ENCODE measurements around the gene AQP10. TPM values are rescaled to one million over a fixed set of nuclear protein-coding genes. Genes with fewer than 3 reads are reported as not detected.

The AQP10 gene
- polyA plus RNA-seq, 1 of the 3 experiments (the other 2 are of a cell fraction): 0.02 TPM

DNA sequence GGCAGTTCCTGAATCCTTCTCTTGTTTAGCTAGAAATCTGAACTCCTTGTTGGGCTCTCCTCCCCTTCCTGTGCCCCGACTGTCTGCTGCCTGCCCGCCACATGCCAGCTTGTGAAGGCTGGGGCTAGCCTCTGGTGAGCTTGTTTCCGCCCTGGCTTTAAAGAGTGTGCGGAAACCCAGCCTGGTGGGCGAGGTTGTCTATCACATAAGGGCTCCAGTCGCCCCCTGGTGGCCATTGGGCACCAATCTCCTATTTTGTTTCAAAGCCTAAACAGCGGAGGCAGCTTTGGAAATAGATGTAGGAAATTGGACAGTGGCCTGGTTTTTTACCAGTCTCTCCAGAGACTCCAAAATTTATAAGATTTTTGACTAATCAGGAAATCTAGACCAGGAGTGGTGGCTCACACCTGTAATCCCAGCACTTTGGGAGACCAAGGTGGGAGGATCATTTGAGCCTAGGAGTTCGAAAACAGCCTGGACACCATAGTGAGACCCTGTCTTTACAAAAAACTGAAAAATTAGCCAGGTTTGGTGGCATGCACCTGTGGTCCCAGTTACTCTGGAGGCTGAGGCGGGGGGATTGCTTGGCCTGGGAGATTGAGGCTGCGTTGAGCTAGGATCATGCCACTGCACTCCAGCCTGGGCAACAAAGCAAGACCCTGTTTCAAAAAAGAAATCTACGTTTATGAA, 14.3 kb downstream of the AQP10 start:
- H3K27me3 ChIP-seq (ENCODE audit: insufficient read depth): no peaks in the 10 kb centered on the region
- H3K4me1 ChIP-seq (ENCODE audit: control insufficient read depth in 1 of 2, insufficient read depth in 2 of 2, low read depth in 1 of 2, low read length in 1 of 2): peaks cover 0 to 7% of the 10 kb centered on the region in 2 experiments; a peak in 2 of 4 replicates
- DNase-seq: peak; percentile 88
- CTCF ChIA-PET: interaction anchor here (0.6 to 6.7 kb wide), 50 partner anchors 9 to 233 kb away, joined by 3 to 99 read pairs (median 4); partner anchors contain the start of genes AQP10, ATP8B2, CHRNB2 and HAX1
- peak overlapping the region; percentile 25 to 47; a peak in 3 of 4 replicates for H3K27ac ChIP-seq (ENCODE audit: low read depth in 2 of 2, low read length in 1 of 2)
- peak overlapping the region in 1 of 2 experiments; percentile 10; a peak in 1 of 4 replicates for H3K4me3 ChIP-seq (ENCODE audit: low read depth in 2 of 2, low read length in 1 of 2)
- no peak overlapping the region for H3K9ac ChIP-seq
- H3K36me3 ChIP-seq (replicated peaks in 1 of 2; ENCODE audit: control insufficient read depth in 1 of 2, insufficient read depth in 2 of 2, low read length in 1 of 2): peaks cover 60 to 64% of the 10 kb centered on the region in 2 experiments
- H3K9me3 ChIP-seq: no peaks in the 10 kb centered on the region
- H3K79me2 ChIP-seq (ENCODE audit: insufficient read depth): no peaks in the 10 kb centered on the region
- no peaks in the 10 kb centered on the region for H3K9me2 ChIP-seq
- POLR2A ChIA-PET: interaction anchor here (0.6 to 1.0 kb wide), 3 partner anchors 16 to 61 kb away, joined by 3 to 4 read pairs (median 3); no protein-coding TSS in a partner anchor
- peaks cover 11% of the 10 kb centered on the region for H3F3A ChIP-seq (replicated peaks; ENCODE audit: insufficient read depth)
- H2AFZ ChIP-seq (ENCODE audit: low read depth): no peak overlapping the region
- H4K20me1 ChIP-seq (ENCODE audit: insufficient read depth): peaks cover 6% of the 10 kb centered on the region; the same call in 1 of the 2 replicates
- WGBS (ENCODE audit: low lambda C conversion rate): 42% methylated on average over 11 of the region's 11 CpGs
- no peak overlapping the region for H3K4me2 ChIP-seq
- TF ChIP-seq RFX5 (IDR thresholded peaks at IDR 0.05; ENCODE audit: low read length) (no peak), CHD2 (IDR thresholded peaks at IDR 0.05; ENCODE audit: low read length, partially characterized antibody) (no peak), SIN3A (IDR thresholded peaks at IDR 0.05; ENCODE audit: borderline replicate concordance, low read depth, low read length) (0 out of 2 replicates have a peak, but pooled peaks have one; percentile 29), TAF1 (IDR thresholded peaks at IDR 0.05; ENCODE audit: borderline replicate concordance, low read depth, low read length) (no peak), MAX (IDR thresholded peaks at IDR 0.05; ENCODE audit: low read depth) (peak; percentile 27; the same call in 1 of the 2 replicates), FOXM1 (IDR thresholded peaks at IDR 0.05; ENCODE audit: low read depth) (no peak), EP300 (IDR thresholded peaks at IDR 0.05; ENCODE audit: borderline replicate concordance in 1 of 2, low read depth in 1 of 2, low read length in 1 of 2) (no peak), FOXJ3 (CRISPR knock-in tag; IDR thresholded peaks at IDR 0.05) (no peak), MEF2A (IDR thresholded peaks at IDR 0.05; ENCODE audit: borderline replicate concordance, low read depth) (no peak), RCOR1 (IDR thresholded peaks at IDR 0.05; ENCODE audit: low read length) (no peak), NFIC (IDR thresholded peaks at IDR 0.05; ENCODE audit: borderline replicate concordance) (no peak), ELF1 (IDR thresholded peaks at IDR 0.05) (no peak), TCF12 (IDR thresholded peaks at IDR 0.05) (no peak), MXI1 (IDR thresholded peaks at IDR 0.05; ENCODE audit: low read depth, low read length) (peak; percentile 53), EZH2phosphoT487 (IDR thresholded peaks at IDR 0.05; ENCODE audit: borderline replicate concordance, low read depth) (no peak), NRF1 (IDR thresholded peaks at IDR 0.05; ENCODE audit: low read depth, low read length) (no peak), SMC3 (IDR thresholded peaks at IDR 0.05; ENCODE audit: low read depth, low read length) (peak; percentile 74), GABPA (IDR thresholded peaks at IDR 0.05; ENCODE audit: low read depth) (no peak), YY1 (IDR thresholded peaks at IDR 0.05; ENCODE audit: low read depth) (no peak), TEAD4 (IDR thresholded peaks at IDR 0.05; ENCODE audit: borderline replicate concordance, insufficient read depth) (no peak), GATA2 (CRISPR knock-in tag; IDR thresholded peaks at IDR 0.05) (no peak)
- TF ChIP-seq, protein P1, sequence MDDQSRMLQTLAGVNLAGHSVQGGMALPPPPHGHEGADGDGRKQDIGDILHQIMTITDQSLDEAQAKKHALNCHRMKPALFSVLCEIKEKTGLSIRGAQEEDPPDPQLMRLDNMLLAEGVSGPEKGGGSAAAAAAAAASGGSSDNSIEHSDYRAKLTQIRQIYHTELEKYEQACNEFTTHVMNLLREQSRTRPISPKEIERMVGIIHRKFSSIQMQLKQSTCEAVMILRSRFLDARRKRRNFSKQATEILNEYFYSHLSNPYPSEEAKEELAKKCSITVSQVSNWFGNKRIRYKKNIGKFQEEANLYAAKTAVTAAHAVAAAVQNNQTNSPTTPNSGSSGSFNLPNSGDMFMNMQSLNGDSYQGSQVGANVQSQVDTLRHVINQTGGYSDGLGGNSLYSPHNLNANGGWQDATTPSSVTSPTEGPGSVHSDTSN (IDR thresholded peaks at IDR 0.05): no peak
- TF ChIP-seq, protein P2, sequence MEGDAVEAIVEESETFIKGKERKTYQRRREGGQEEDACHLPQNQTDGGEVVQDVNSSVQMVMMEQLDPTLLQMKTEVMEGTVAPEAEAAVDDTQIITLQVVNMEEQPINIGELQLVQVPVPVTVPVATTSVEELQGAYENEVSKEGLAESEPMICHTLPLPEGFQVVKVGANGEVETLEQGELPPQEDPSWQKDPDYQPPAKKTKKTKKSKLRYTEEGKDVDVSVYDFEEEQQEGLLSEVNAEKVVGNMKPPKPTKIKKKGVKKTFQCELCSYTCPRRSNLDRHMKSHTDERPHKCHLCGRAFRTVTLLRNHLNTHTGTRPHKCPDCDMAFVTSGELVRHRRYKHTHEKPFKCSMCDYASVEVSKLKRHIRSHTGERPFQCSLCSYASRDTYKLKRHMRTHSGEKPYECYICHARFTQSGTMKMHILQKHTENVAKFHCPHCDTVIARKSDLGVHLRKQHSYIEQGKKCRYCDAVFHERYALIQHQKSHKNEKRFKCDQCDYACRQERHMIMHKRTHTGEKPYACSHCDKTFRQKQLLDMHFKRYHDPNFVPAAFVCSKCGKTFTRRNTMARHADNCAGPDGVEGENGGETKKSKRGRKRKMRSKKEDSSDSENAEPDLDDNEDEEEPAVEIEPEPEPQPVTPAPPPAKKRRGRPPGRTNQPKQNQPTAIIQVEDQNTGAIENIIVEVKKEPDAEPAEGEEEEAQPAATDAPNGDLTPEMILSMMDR (IDR thresholded peaks at IDR 0.05): peak; percentile 92
- TF ChIP-seq, protein P3, sequence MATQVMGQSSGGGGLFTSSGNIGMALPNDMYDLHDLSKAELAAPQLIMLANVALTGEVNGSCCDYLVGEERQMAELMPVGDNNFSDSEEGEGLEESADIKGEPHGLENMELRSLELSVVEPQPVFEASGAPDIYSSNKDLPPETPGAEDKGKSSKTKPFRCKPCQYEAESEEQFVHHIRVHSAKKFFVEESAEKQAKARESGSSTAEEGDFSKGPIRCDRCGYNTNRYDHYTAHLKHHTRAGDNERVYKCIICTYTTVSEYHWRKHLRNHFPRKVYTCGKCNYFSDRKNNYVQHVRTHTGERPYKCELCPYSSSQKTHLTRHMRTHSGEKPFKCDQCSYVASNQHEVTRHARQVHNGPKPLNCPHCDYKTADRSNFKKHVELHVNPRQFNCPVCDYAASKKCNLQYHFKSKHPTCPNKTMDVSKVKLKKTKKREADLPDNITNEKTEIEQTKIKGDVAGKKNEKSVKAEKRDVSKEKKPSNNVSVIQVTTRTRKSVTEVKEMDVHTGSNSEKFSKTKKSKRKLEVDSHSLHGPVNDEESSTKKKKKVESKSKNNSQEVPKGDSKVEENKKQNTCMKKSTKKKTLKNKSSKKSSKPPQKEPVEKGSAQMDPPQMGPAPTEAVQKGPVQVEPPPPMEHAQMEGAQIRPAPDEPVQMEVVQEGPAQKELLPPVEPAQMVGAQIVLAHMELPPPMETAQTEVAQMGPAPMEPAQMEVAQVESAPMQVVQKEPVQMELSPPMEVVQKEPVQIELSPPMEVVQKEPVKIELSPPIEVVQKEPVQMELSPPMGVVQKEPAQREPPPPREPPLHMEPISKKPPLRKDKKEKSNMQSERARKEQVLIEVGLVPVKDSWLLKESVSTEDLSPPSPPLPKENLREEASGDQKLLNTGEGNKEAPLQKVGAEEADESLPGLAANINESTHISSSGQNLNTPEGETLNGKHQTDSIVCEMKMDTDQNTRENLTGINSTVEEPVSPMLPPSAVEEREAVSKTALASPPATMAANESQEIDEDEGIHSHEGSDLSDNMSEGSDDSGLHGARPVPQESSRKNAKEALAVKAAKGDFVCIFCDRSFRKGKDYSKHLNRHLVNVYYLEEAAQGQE (IDR thresholded peaks at IDR 0.05; ENCODE audit: low read depth, low read length): no peak
- TF ChIP-seq, protein P4, sequence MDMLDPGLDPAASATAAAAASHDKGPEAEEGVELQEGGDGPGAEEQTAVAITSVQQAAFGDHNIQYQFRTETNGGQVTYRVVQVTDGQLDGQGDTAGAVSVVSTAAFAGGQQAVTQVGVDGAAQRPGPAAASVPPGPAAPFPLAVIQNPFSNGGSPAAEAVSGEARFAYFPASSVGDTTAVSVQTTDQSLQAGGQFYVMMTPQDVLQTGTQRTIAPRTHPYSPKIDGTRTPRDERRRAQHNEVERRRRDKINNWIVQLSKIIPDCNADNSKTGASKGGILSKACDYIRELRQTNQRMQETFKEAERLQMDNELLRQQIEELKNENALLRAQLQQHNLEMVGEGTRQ (IDR thresholded peaks at IDR 0.05; ENCODE audit: borderline replicate concordance, low read depth, low read length): no peak
